Fibroblast of lung (primary cell): ENCODE results near the gene ANXA2.

Experiments
- CTCF ChIP-seq, 2 donors: IDR thresholded peaks in 1 of 2; conservative IDR thresholded peaks in 1 of 2; 1 replicate in 1 of 2; 2 replicates in 1 of 2; pipeline ENCODE4 v1.5.1; 2011 to 2012; ENCODE audit warnings: low read length in 2 of 2, control low read depth in 1 of 2, inconsistent platforms in 1 of 2, low read depth in 1 of 2, mild to moderate bottlenecking in 1 of 2
- EZH2 ChIP-seq: IDR thresholded peaks from 2 replicates; pipeline ENCODE4 v1.5.1; 2012; ENCODE audit warnings: low read length, control low read depth, mild to moderate bottlenecking; ENCODE audit errors: missing control alignments

- TF ChIP-seq CTCF (conservative IDR thresholded peaks at IDR 0.05 in 1 of 2, IDR thresholded peaks at IDR 0.05 in 1 of 2; ENCODE audit: low read depth in 1 of 2, low read length in 2 of 2) (no peak), EZH2 (no peak)
Observed at GRCh38 chr15:60397772-60398445, at the start of gene ANXA2.
